Measurements from ENCODE around the gene SEMA4D.

DNA sequence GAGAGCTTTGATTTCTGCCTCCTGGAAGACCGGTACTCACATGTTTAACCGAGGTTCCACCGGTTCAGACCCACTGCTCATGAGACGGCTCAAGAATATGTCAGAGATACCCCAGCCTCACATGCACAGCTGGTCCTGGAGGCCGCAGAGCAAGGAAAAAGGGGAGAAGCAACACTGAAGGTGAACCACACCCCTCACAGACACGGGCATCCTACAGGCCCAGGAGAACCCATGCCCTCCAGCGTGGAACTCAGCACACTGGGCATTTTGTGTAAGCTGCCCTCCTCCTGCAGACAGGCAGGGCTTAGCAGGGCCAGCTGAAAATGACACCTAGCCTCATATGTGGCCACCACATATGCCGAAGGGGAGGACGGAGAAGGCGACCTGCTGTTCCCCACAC, 37.4 kb downstream of the SEMA4D start:
- TF ChIP-seq, protein P1, sequence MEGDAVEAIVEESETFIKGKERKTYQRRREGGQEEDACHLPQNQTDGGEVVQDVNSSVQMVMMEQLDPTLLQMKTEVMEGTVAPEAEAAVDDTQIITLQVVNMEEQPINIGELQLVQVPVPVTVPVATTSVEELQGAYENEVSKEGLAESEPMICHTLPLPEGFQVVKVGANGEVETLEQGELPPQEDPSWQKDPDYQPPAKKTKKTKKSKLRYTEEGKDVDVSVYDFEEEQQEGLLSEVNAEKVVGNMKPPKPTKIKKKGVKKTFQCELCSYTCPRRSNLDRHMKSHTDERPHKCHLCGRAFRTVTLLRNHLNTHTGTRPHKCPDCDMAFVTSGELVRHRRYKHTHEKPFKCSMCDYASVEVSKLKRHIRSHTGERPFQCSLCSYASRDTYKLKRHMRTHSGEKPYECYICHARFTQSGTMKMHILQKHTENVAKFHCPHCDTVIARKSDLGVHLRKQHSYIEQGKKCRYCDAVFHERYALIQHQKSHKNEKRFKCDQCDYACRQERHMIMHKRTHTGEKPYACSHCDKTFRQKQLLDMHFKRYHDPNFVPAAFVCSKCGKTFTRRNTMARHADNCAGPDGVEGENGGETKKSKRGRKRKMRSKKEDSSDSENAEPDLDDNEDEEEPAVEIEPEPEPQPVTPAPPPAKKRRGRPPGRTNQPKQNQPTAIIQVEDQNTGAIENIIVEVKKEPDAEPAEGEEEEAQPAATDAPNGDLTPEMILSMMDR (IDR thresholded peaks at IDR 0.05) = no peak
- TF ChIP-seq POLR2A (IDR thresholded peaks at IDR 0.05) = no peak

Measured in prostate gland (tissue), 2 donors.